Femur (tissue), 1 donor: ENCODE results near the gene LDLRAP1.
"Not testable (repeated sequence)": the region's sequence is repeated elsewhere in the genome, so short reads cannot be mapped to it uniquely, and the experiment has no call there.

Experiments
- DNase-seq: peaks from one replicate; pipeline ENCODE4 v3.0.0-alpha.2; 2017

Gene LDLRAP1

GRCh38 chr1:25579292-25580252, 36.2 kb downstream of the LDLRAP1 start:
- no peak for DNase-seq

DNA sequence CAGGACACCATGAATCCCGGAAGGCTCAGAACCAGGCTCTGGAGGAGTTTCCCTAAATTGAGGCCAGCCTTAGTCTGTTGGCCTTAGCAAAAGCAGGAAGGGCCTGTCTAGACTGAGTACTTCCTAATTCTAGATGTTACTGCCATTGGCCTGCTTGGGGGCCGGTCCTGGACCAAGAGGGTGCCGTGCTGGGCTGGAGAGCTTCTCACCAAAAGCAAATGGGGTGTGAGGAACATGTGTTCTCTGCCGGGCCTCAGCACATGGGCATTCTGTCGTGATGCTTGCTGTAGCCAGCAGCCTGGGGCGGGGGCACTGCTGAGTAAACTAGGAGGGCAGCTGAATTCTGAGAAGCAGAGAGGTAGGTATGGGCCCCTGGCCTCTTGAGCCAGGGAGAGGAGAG, 37.5 kb downstream of the LDLRAP1 start:
- DNase-seq: no peak

- no peak for DNase-seq
Observed at GRCh38 chr1:25581764-25582163, 38.4 kb downstream of the LDLRAP1 start.

- no peak for DNase-seq
Observed at GRCh38 chr1:25583519-25584370, 40.3 kb downstream of the LDLRAP1 start.

GRCh38 chr1:25586181-25586588, 42.8 kb downstream of the LDLRAP1 start:
- no peak for DNase-seq

GRCh38 chr1:25587290-25587689, 43.9 kb downstream of the LDLRAP1 start:
- no peak for DNase-seq

GRCh38 chr1:25588224-25588623, 44.8 kb downstream of the LDLRAP1 start:
- not testable (repeated sequence) for DNase-seq

GRCh38 chr1:25588786-25589185, 45.4 kb downstream of the LDLRAP1 start:
- not testable (repeated sequence) for DNase-seq

- DNase-seq: no peak
Observed at GRCh38 chr1:25590096-25590824, 46.9 kb downstream of the LDLRAP1 start.

GRCh38 chr1:25593861-25594260, 50.5 kb downstream of the LDLRAP1 start:
- no peak for DNase-seq

GRCh38 chr1:25594971-25595370, 51.6 kb downstream of the LDLRAP1 start:
- no peak for DNase-seq

GRCh38 chr1:25596641-25597040, 53.2 kb downstream of the LDLRAP1 start:
- DNase-seq: not testable (repeated sequence)

DNA sequence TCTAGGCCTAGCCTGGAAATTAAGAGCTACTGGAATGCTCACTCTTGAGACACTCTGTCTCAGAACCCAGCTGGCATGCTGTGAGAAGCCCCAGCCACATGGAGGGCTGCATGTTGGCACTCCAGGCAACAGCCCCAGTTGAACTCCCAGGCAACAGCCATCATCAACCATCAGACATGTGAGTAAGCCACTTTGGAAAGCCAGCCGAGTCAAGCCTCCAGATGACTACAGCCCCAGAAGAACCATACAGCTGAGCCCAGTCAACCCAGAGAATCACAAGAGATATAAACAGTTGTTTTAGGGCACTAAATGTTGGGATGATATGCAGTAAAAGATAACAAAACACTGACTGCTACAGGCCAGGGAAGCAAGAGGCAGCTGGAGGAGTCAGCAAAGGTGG, 55.5 kb downstream of the LDLRAP1 start:
- no peak for DNase-seq

DNA sequence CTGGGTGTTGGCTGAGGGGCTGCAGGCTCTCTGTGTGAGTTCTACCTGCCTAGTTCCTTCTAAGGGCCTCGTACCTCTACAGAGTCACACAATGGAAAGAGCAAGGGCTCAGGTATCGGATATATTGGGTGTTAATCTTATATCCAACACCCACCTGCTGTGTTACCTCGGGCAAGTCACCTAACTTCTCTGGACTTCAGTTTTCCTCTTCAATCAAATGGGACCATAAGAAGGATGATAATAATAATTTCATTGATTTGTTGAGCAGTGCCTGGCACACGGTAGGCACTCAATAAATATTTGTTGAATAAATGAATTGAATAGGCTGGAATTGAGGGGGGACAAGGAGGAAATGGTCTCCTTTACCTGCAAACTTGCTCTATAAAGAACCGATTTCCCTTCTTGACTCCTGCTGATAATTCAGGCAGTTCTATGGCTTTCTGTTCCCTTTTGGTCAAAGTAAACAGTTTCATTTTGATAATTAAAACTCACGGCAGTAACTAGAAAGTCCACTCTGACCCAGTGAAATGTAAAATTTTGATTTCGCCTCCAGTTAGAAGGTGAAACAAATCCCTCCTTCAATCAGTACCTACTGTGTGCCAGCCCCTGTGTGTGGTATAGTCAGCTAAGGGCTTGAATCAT, 56.7 kb downstream of the LDLRAP1 start:
- DNase-seq: no peak

DNA sequence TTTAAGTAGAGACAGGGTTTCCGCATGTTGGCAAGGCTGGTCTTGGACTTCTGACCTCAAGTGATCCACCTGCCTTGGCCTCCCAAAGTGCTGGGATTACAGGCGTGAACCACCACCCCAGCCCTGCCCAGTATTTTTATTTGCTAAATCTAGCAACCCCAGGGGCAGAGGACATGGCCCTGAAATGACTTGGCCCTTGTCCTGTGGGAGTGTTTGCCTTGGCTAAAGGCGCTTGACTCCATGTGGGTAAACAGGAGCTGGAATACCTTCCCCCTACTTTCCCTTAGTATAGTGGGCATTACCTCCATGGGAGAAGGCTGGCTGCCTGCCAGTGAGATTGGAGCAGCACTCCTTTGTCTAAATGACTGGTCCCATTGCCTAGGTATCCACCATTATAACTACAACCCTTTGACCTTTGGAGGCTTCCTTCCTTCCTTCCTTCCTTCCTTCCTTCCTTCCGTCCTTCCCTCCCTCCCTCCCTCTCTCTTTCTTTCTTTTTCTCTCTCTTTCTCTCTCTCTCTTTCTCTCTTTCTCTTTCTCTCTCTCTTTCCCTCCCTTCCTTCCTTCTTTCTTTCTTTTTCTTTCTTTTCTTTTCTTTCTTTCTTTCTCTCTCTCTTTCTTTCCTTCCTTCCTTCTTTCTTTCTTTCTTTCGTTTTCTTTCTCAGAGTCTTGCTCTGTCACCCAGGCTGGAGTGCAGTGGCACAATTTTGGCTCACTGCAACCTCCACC, 57.7 kb downstream of the LDLRAP1 start:
- not testable (repeated sequence) for DNase-seq

DNA sequence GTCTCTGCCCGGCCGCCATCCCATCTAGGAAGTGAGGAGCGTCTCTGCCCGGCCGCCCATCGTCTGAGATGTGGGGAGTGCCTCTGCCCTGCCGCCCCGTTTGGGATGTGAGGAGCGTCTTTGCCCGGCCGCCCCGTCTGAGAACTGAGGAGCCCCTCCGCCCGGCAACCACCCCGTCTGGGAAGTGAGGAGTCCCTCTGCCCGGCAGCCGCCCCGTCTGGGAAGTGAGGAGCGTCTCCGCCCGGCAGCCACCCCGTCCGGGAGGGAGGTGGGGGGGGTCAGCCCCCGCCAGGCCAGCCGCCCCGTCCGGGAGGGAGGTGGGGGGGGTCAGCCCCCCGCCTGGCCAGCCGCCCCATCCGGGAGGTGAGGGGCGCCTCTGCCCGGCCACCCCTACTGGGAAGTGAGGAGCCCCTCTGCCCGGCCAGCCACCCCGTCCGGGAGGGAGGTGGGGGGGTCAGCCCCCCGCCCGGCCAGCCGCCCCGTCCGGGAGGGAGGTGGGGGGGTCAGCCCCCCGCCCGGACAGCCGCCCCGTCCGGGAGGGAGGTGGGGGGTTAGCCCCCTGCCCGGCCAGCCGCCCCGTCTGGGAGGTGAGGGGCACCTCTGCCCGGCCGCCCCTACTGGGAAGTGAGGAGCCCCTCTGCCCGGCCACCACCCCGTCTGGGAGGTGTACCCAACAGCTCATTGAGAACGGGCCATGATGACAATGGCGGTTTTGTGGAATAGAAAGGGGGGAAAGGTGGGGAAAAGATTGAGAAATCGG, 60.6 kb downstream of the LDLRAP1 start:
- not testable (repeated sequence) for DNase-seq

GRCh38 chr1:25607123-25607522, 63.7 kb downstream of the LDLRAP1 start:
- DNase-seq: no peak

- peak; percentile 87 for DNase-seq
Observed at GRCh38 chr1:25608488-25609178, 65.2 kb downstream of the LDLRAP1 start.

GRCh38 chr1:25609921-25610320, 66.5 kb downstream of the LDLRAP1 start:
- no peak for DNase-seq
